Stimulated activated CD4-positive, alpha-beta T cell treated with anti-CD3 and anti-CD28 coated beads, TNF-alpha, amount 100 ng/mL, for 4 hours (primary cell): ENCODE data around the gene MTX3.

Source experiments
- DNase-seq, 3 experiments: peaks; one replicate each; pipeline ENCODE4 v3.0.0-alpha.2; 2020; ENCODE audit warnings: low read depth in 3 of 3

Gene MTX3

DNA sequence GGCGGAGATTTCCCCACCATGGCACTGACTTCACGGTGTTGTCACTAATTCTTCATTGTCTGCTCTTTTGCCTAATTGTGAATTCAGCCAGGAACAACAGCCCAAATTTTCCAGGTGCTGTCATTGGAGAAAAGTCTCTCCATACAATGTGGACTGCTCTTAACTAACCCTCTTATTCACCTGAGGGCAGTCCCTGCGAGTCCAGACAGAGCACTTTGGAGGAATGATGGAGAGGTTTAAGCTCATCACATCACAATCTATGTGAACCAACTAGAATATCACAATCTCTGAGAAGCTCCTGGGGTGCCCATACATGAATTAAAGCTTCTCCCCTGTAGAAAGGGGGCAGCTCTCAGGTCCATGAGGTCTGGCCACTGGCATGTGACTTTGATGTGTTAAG, 56.4 kb downstream of the MTX3 start:
- no peak for DNase-seq

DNA sequence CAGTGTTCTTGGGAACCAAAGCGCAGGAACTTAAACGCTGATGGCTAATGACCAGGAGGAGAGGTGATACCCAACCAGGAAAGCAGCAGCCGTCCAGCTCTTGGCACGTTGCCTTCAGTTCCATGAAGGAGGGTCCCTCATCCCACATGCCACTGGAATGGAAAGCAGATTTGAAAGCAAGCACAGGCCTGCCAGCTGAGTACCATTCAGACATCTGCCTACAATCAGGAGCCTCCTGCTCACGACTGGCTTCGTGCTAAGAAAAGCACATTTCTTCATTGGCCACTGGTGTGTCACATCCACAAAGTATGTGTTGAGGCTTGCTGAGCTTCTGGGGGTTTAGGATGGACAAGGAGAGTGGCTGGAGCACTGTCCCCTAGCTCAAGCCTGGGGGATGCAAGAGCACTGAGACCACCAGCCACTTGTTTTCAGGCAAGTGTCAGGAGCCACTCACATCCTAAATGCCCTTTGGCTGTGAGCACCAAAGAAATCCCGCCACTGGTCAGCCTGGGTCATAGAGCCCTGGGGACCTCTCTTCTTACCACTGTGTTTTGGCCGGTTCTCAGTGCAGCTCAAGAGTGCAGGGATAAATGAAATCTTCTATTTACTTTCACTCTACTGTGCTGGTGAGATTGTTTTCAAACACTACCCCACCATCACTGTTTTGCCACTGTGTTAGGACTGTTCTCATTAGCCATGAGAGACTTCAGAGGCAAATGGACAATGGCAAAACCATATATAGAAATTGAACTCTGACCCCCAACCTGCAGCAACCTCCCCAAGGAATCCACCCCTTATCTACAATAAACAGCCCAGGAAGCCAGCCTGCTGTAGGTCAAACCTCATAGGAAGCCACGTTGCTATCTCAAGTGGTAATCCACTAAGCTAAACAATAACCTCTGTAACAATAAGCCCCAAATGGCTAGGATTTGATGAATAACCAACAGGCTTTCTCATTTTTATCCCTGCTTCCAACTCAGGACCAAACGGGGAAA, 58.3 kb downstream of the MTX3 start:
- no peak for DNase-seq

DNA sequence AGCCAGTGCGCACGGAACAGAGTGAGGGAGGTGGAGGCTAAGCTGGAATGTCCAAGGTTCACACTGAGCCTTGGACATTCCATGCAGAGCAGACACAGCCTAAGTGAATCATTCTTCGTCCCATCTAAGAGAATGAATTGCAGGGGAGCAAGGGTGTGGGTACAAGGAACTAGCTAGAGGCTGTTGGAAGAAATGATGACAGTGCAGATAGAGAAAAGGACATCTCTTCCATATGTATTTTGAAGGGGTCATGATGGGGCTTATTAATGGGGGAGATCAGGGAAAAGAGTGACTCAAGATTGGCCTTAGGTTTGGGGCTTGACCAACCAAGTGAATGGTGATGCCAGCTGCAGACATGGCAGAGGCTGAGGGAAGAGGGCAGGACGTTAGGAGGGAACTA, 59.2 kb downstream of the MTX3 start:
- DNase-seq: no peak

DNA sequence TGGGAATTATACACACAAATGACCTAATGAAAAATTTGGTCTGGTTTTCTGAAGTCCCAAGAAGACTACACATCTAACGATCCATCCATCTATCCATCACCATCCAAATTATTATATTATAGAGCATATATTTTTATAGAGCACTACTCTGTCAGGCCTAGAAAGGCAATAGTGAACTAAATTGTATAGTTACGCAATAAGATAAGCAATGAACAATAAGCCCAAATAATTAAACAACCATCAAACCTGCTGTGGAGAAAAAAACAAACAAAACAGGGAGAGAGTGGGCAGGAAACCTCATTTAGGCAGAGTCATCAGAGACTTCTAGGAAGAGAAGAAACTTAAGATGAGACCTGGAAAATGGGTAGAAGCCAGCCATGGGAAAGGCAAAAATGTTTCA, 59.7 kb downstream of the MTX3 start:
- no peak for DNase-seq

DNA sequence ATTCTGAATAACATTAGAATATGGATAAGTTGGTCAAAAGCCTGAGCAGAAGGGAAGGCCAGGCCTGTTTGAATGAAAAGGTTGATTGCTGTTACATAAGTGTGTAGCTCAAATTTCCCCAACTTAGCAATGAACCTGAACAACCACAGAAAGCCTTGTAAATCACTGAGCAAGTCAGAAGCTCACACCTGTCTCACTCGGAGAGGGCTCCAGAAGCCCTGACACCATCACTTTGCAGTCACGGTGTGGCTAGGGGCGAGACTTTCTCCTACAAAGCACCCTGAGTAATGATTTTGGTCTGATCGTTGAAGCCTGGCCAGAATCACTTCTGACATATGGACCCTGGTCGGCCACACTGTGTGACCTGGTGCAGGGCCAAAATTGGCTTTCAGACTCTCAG, 62.0 kb downstream of the MTX3 start:
- no peak for DNase-seq
